ENCODE results near the gene NEFH. TPM values are rescaled to one million over a fixed set of nuclear protein-coding genes. Genes with fewer than 3 reads are reported as not detected.

The NEFH gene
- total and polyA plus RNA-seq, 2 donors (not counting 1 experiment from before 2014, with no cell fraction given): 0.04 to 0.10 TPM

DNA sequence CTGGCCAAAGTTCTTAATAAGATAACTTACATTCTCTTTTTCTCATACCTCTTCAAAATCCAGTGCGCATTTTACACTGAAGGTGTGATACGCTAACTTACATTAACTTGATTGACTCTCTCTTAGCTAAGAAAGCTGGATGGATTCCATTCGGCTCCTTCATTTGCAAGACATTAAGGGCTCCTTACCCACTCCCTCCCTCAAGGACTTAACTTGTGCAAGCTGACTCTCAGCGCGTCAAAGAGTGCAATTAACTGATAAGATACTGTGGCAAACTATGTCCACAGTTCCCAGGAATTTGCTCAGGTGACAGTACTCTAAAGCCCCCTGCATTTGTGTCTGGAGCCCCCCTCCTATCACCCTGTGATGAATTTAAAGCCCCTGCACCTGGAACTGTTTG lies 48.0 kb upstream of the NEFH start:
- no peak overlapping the region for H2AFZ ChIP-seq (ENCODE audit: insufficient read depth, low read depth, low read length, poor library complexity, severe bottlenecking)
- H3K27me3 ChIP-seq (replicated peaks in 1 of 4; ENCODE audit: control extremely low read depth in 1 of 4, control insufficient read depth in 3 of 4, insufficient read depth in 4 of 4, low read length in 3 of 4): peaks cover 0 to 8% (median 4%) of the 10 kb centered on the region in 4 experiments
- TF ChIP-seq, protein P1, sequence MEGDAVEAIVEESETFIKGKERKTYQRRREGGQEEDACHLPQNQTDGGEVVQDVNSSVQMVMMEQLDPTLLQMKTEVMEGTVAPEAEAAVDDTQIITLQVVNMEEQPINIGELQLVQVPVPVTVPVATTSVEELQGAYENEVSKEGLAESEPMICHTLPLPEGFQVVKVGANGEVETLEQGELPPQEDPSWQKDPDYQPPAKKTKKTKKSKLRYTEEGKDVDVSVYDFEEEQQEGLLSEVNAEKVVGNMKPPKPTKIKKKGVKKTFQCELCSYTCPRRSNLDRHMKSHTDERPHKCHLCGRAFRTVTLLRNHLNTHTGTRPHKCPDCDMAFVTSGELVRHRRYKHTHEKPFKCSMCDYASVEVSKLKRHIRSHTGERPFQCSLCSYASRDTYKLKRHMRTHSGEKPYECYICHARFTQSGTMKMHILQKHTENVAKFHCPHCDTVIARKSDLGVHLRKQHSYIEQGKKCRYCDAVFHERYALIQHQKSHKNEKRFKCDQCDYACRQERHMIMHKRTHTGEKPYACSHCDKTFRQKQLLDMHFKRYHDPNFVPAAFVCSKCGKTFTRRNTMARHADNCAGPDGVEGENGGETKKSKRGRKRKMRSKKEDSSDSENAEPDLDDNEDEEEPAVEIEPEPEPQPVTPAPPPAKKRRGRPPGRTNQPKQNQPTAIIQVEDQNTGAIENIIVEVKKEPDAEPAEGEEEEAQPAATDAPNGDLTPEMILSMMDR (IDR thresholded peaks at IDR 0.05): no peak
- TF ChIP-seq EZH2 (IDR thresholded peaks at IDR 0.05; ENCODE audit: borderline replicate concordance, insufficient read depth, low read depth, low read length, poor library complexity, severe bottlenecking): no peak
- H4K20me1 ChIP-seq (ENCODE audit: control insufficient read depth, insufficient read depth, low read length, poor library complexity, severe bottlenecking): no peaks in the 10 kb centered on the region
- intact Hi-C loops (cut with micrococcal nuclease): no loop called here
- CTCF ChIA-PET: no interaction called here
- Mint-ChIP-seq H3K9me3 (ENCODE audit: insufficient read depth) (no peaks in the 10 kb centered on the region), H3K27me3 (peaks cover 28% of the 10 kb centered on the region), H3K4me1 (no peaks in the 10 kb centered on the region), H3K27ac (no peak overlapping the region), H3K4me3 (no peak overlapping the region)
- no peaks in the 10 kb centered on the region for H3K4me1 ChIP-seq (ENCODE audit: control insufficient read depth in 2 of 2, insufficient read depth in 2 of 2, low read length in 2 of 2)
- no peak for DNase-seq
- H3K9me3 ChIP-seq (ENCODE audit: control extremely low read depth in 1 of 3, control insufficient read depth in 2 of 3, insufficient read depth in 1 of 3, low read length in 2 of 3): no peaks in the 10 kb centered on the region
- H3K9ac ChIP-seq (ENCODE audit: low read length): no peak overlapping the region
- 86% methylated on average over 5 of the region's 5 CpGs for WGBS (ENCODE audit: insufficient coverage)
- H3K4me2 ChIP-seq (replicated peaks; ENCODE audit: low read depth, low read length, poor library complexity, severe bottlenecking): no peak overlapping the region
- POLR2A ChIA-PET: no interaction called here
- H3K4me3 ChIP-seq (ENCODE audit: control extremely low read depth in 1 of 5, extremely low read depth in 1 of 5, insufficient read depth in 1 of 5, low read depth in 2 of 5, low read length in 4 of 5): no peak overlapping the region
- H3K36me3 ChIP-seq (replicated peaks in 1 of 2; ENCODE audit: control extremely low read depth in 1 of 2, control insufficient read depth in 1 of 2, extremely low read depth in 1 of 2, insufficient read depth in 2 of 2, low read length in 1 of 2): no peaks in the 10 kb centered on the region
- H3K27ac ChIP-seq (ENCODE audit: low read length in 2 of 2): no peak overlapping the region
- no peak for ATAC-seq (ENCODE audit: low read depth)
- no peaks in the 10 kb centered on the region for H3K79me2 ChIP-seq (ENCODE audit: control insufficient read depth, insufficient read depth, low read length)

DNA sequence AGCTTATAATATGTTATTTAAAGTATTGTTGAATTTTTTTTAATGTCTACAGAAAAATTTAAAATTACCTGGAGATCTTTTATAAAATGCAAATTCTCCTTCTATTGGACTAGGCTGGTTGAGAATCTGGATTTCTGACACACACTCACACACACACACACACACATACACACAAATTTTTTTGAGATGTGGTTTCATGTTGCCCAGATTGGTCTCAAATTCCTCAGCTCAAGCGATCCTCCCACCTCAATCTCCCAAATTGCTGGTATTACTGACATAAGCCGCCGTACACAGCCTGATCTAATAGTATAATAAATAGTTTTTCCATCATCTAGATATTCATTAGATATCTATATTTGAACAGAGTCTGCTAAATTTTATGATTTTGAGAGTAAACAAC lies 46.2 kb upstream of the NEFH start:
- DNase-seq (no peak), ATAC-seq (ENCODE audit: low read depth) (no peak)
- no peak overlapping the region for H3K4me2 ChIP-seq (replicated peaks; ENCODE audit: low read depth, low read length, poor library complexity, severe bottlenecking)
- intact Hi-C loops (cut with micrococcal nuclease): no loop called here
- H3K9me3 ChIP-seq (ENCODE audit: control extremely low read depth in 1 of 3, control insufficient read depth in 2 of 3, insufficient read depth in 1 of 3, low read length in 2 of 3): no peaks in the 10 kb centered on the region
- CTCF ChIA-PET: no interaction called here
- H4K20me1 ChIP-seq (ENCODE audit: control insufficient read depth, insufficient read depth, low read length, poor library complexity, severe bottlenecking): no peaks in the 10 kb centered on the region
- Mint-ChIP-seq H3K27ac (no peak overlapping the region), H3K4me3 (no peak overlapping the region), H3K27me3 (peaks cover 28% of the 10 kb centered on the region), H3K9me3 (ENCODE audit: insufficient read depth) (no peaks in the 10 kb centered on the region), H3K4me1 (no peaks in the 10 kb centered on the region)
- TF ChIP-seq, protein P1 (IDR thresholded peaks at IDR 0.05): no peak
- TF ChIP-seq EZH2 (IDR thresholded peaks at IDR 0.05; ENCODE audit: borderline replicate concordance, insufficient read depth, low read depth, low read length, poor library complexity, severe bottlenecking): no peak
- no peak overlapping the region for H3K4me3 ChIP-seq (ENCODE audit: control extremely low read depth in 1 of 5, extremely low read depth in 1 of 5, insufficient read depth in 1 of 5, low read depth in 2 of 5, low read length in 4 of 5)
- WGBS (ENCODE audit: insufficient coverage): no CpG with 5 or more reads among the region's 3 CpGs
- H3K79me2 ChIP-seq (ENCODE audit: control insufficient read depth, insufficient read depth, low read length): no peaks in the 10 kb centered on the region
- no peak overlapping the region for H3K9ac ChIP-seq (ENCODE audit: low read length)
- no peak overlapping the region for H3K27ac ChIP-seq (ENCODE audit: low read length in 2 of 2)
- H3K4me1 ChIP-seq (ENCODE audit: control insufficient read depth in 2 of 2, insufficient read depth in 2 of 2, low read length in 2 of 2): no peaks in the 10 kb centered on the region
- peaks cover 0 to 8% (median 4%) of the 10 kb centered on the region in 4 experiments for H3K27me3 ChIP-seq (replicated peaks in 1 of 4; ENCODE audit: control extremely low read depth in 1 of 4, control insufficient read depth in 3 of 4, insufficient read depth in 4 of 4, low read length in 3 of 4)
- POLR2A ChIA-PET: no interaction called here
- H3K36me3 ChIP-seq (replicated peaks in 1 of 2; ENCODE audit: control extremely low read depth in 1 of 2, control insufficient read depth in 1 of 2, extremely low read depth in 1 of 2, insufficient read depth in 2 of 2, low read length in 1 of 2): no peaks in the 10 kb centered on the region
- no peak overlapping the region for H2AFZ ChIP-seq (ENCODE audit: insufficient read depth, low read depth, low read length, poor library complexity, severe bottlenecking)
